ENCODE data around the gene TRPM5.

DNA sequence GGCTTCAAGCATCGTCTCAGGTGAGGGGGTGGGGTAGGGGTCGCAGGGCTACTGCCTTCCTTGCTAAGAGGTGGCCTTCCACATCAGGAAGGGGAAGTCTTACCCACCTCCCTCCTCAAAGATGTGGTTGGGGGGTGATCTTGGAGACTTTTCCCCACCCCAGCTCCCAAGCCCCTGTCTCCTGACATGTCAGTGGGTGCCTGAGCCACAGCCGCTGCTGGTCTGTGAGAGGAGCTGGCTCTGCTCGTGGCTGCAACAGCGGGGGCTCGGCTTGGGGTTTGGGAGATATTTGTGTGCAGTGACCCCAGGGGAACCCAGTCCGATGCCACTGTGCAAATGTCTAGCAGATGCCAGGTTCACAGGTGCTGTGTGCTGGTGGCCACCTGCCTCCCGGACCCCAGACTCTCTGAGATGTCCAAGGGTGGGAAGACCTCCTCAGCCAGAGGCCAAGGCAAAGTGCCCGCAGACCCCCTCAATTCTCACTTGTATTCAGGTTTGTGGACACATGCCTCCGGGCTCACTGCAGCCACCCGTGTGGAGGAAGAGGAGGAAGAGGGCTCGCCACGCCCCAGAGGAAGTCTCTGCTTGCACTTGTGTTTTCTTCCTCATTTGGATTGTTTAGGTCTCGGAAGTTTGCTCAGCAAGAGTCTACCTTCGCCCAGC is 2.4 kb upstream of the TRPM5 start:
- TF ChIP-seq, protein P1, sequence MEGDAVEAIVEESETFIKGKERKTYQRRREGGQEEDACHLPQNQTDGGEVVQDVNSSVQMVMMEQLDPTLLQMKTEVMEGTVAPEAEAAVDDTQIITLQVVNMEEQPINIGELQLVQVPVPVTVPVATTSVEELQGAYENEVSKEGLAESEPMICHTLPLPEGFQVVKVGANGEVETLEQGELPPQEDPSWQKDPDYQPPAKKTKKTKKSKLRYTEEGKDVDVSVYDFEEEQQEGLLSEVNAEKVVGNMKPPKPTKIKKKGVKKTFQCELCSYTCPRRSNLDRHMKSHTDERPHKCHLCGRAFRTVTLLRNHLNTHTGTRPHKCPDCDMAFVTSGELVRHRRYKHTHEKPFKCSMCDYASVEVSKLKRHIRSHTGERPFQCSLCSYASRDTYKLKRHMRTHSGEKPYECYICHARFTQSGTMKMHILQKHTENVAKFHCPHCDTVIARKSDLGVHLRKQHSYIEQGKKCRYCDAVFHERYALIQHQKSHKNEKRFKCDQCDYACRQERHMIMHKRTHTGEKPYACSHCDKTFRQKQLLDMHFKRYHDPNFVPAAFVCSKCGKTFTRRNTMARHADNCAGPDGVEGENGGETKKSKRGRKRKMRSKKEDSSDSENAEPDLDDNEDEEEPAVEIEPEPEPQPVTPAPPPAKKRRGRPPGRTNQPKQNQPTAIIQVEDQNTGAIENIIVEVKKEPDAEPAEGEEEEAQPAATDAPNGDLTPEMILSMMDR (IDR thresholded peaks at IDR 0.05; ENCODE audit: low read depth, low read length, missing input control), result no peak
- TF ChIP-seq, protein P2, sequence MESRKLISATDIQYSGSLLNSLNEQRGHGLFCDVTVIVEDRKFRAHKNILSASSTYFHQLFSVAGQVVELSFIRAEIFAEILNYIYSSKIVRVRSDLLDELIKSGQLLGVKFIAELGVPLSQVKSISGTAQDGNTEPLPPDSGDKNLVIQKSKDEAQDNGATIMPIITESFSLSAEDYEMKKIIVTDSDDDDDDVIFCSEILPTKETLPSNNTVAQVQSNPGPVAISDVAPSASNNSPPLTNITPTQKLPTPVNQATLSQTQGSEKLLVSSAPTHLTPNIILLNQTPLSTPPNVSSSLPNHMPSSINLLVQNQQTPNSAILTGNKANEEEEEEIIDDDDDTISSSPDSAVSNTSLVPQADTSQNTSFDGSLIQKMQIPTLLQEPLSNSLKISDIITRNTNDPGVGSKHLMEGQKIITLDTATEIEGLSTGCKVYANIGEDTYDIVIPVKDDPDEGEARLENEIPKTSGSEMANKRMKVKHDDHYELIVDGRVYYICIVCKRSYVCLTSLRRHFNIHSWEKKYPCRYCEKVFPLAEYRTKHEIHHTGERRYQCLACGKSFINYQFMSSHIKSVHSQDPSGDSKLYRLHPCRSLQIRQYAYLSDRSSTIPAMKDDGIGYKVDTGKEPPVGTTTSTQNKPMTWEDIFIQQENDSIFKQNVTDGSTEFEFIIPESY (IDR thresholded peaks at IDR 0.05), result no peak

Measured in liver (tissue), 2 donors.